Upper lobe of left lung (tissue), 6 donors: ENCODE data around the gene PRDM16. TPM values are rescaled to one million over a fixed set of nuclear protein-coding genes. Genes with fewer than 3 reads are reported as not detected.

Experiments used
- ATAC-seq, 2 donors: fragments of 200-7000 bp; cut with Tn5 transposase; one replicate each; pipeline ENCODE4 v1.9.1; 2022; ENCODE audit warnings: mild to moderate bottlenecking in 2 of 2, moderate library complexity in 2 of 2; ENCODE audit not compliant: low FRiP score in 2 of 2
- DNase-seq, 2 donors: peaks; one replicate each; pipeline ENCODE4 v3.0.0-alpha.2; 2019 to 2020
- H3K27ac ChIP-seq, 4 donors: fragments of 200-600 bp; sonication (generic); one replicate each; pipeline ENCODE4 v1.5.1; 2016 to 2019
- H3K27me3 ChIP-seq, 4 donors: fragments of 200-600 bp; sonication (generic); one replicate each; pipeline ENCODE4 v1.5.1; 2017 to 2019
- H3K36me3 ChIP-seq, 4 donors: fragments of 200-600 bp; sonication (generic); one replicate each; pipeline ENCODE4 v1.5.1; 2016 to 2019
- H3K4me1 ChIP-seq, 4 donors: fragments of 200-600 bp; sonication (generic); one replicate each; pipeline ENCODE4 v1.5.1; 2018 to 2019
- H3K4me3 ChIP-seq, 4 donors: fragments of 200-600 bp; sonication (generic); one replicate each; pipeline ENCODE4 v1.5.1; 2017 to 2019; ENCODE audit warnings: mild to moderate bottlenecking in 2 of 4, moderate library complexity in 1 of 4
- H3K9me3 ChIP-seq, 4 donors: fragments of 200-600 bp; sonication (generic); one replicate each; pipeline ENCODE4 v1.5.1; 2018 to 2019
- CTCF ChIP-seq, 6 experiments: fragments of 450-650 bp in 4 of 6; fragments of 200-600 bp in 2 of 6; sonication (generic) in 2 of 6; IDR thresholded peaks; one replicate each; pipeline ENCODE4 v1.5.1; 2016 to 2019; ENCODE audit warnings: antibody characterized with exemption in 6 of 6
- EP300 ChIP-seq, 4 donors: sonication (generic); formaldehyde crosslinking; IDR thresholded peaks; one replicate each; pipeline ENCODE4 v1.5.1; 2017; ENCODE audit warnings: antibody characterized with exemption in 4 of 4, control low read depth in 2 of 4
- POLR2A ChIP-seq, 4 donors: fragments of 450-650 bp; IDR thresholded peaks; one replicate each; pipeline ENCODE4 v1.5.1; 2016 to 2017; ENCODE audit warnings: antibody characterized with exemption in 4 of 4, mild to moderate bottlenecking in 2 of 4
- POLR2AphosphoS5 ChIP-seq, 2 donors: sonication (generic); formaldehyde crosslinking; IDR thresholded peaks; one replicate each; pipeline ENCODE4 v1.5.1; 2017; ENCODE audit warnings: antibody characterized with exemption in 2 of 2
- WGBS, 2 donors: methylation state at CpG; one replicate each; pipeline ENCODE4 v1.1.5; 2017 to 2018; 5-methylcytosine and 5-hydroxymethylcytosine counted together
- total RNA-seq, 6 donors: library from RNA; depleted of rRNA in 4 of 6; stranded (reverse); fragments of >200 nt in 4 of 6; gene quantifications; one replicate each; pipeline versions ENCODE4 v1.1.0 to v1.2.1, GENCODE V29; 2016 to 2021
- donor health status: DM: no; HTN: no; CAD: no; lungs with moderate emphysema.
- donor health status: DM: no; HTN: yes; CAD: no; lungs with severe emphysema.

PRDM16 gene
- total RNA-seq, 6 donors from 2014 or later = 12.3 to 54.5 (median 21.2) TPM

GRCh38 chr1:3318329-3318728, 249.3 kb downstream of the PRDM16 start:
- no peak for TF ChIP-seq CTCF (IDR thresholded peaks at IDR 0.05)
- no peak for TF ChIP-seq EP300 (IDR thresholded peaks at IDR 0.05)
- TF ChIP-seq POLR2A (IDR thresholded peaks at IDR 0.05) = no peak
- TF ChIP-seq POLR2AphosphoS5 (IDR thresholded peaks at IDR 0.05) = no peak
- Histone ChIP-seq H3K4me3 (no peak overlapping the region), H3K27ac (no peak overlapping the region), H3K27me3 (peaks cover 0 to 1% (median 0%) of the 10 kb centered on the region in 4 donors), H3K9me3 (no peaks in the 10 kb centered on the region), H3K36me3 (no peaks in the 10 kb centered on the region), H3K4me1 (peaks cover 20 to 34% (median 28%) of the 10 kb centered on the region in 4 donors)
- 83 to 89% methylated on average over 2 of the region's 2 CpGs for WGBS, 2 donors
- ATAC-seq (no peak), DNase-seq (no peak)

GRCh38 chr1:3319874-3320245, 250.9 kb downstream of the PRDM16 start:
- Histone ChIP-seq H3K4me3 (no peak overlapping the region), H3K27me3 (peaks cover 0 to 6% (median 0%) of the 10 kb centered on the region in 4 donors), H3K9me3 (no peaks in the 10 kb centered on the region), H3K27ac (no peak overlapping the region), H3K36me3 (no peaks in the 10 kb centered on the region), H3K4me1 (peaks cover 5 to 25% (median 16%) of the 10 kb centered on the region in 4 donors)
- DNase-seq (peak in 1 of 2 donors; percentile 71), ATAC-seq (peak; percentile 69 to 88)
- WGBS, 2 donors = 14 to 22% methylated on average over 3 to 4 of the region's 4 CpGs
- TF ChIP-seq CTCF (IDR thresholded peaks at IDR 0.05) (peak; percentile 50 to 84 (median 66)), EP300 (IDR thresholded peaks at IDR 0.05) (no peak)

- DNase-seq (no peak), ATAC-seq (no peak)
- no peak overlapping the region for H3K4me3 ChIP-seq
- H3K36me3 ChIP-seq = no peaks in the 10 kb centered on the region
- no peak overlapping the region for H3K27ac ChIP-seq
- no peaks in the 10 kb centered on the region for H3K9me3 ChIP-seq
- peaks cover 0 to 18% (median 10%) of the 10 kb centered on the region in 4 donors for H3K4me1 ChIP-seq
- 52 to 59% methylated on average over 14 to 18 of the region's 18 CpGs for WGBS, 2 donors
- peaks cover 0 to 6% (median 0%) of the 10 kb centered on the region in 4 donors for H3K27me3 ChIP-seq
- no peak for TF ChIP-seq POLR2A (IDR thresholded peaks at IDR 0.05)
- peak in 1 of 2 donors; percentile 11 for TF ChIP-seq POLR2AphosphoS5 (IDR thresholded peaks at IDR 0.05)
Observed at GRCh38 chr1:3320246-3321152, 251.5 kb downstream of the PRDM16 start.

- 62 to 73% methylated on average over 25 of the region's 25 CpGs for WGBS, 2 donors
- H3K4me3 ChIP-seq = no peak overlapping the region
- H3K27me3 ChIP-seq = peaks cover 0 to 6% (median 0%) of the 10 kb centered on the region in 4 donors
Observed at GRCh38 chr1:3321559-3322449, 252.8 kb downstream of the PRDM16 start.

More at GRCh38 chr1:3321559-3322449, 252.8 kb downstream of the PRDM16 start:
- no peaks in the 10 kb centered on the region for H3K36me3 ChIP-seq
- no peak overlapping the region for H3K27ac ChIP-seq
- H3K4me1 ChIP-seq = peaks cover 0 to 13% (median 6%) of the 10 kb centered on the region in 4 donors
- no peak for DNase-seq
- H3K9me3 ChIP-seq = no peaks in the 10 kb centered on the region
- TF ChIP-seq POLR2AphosphoS5 (IDR thresholded peaks at IDR 0.05) = no peak
- no peak for TF ChIP-seq CTCF (IDR thresholded peaks at IDR 0.05)
- no peak for TF ChIP-seq EP300 (IDR thresholded peaks at IDR 0.05)
- TF ChIP-seq POLR2A (IDR thresholded peaks at IDR 0.05) = no peak
- ATAC-seq = no peak
